Heart left ventricle (tissue), 16 donors: ENCODE data around the gene RGS14. TPM values are rescaled to one million over a fixed set of nuclear protein-coding genes. Genes with fewer than 3 reads are reported as not detected.
"Not testable (repeated sequence)": the region's sequence is repeated elsewhere in the genome, so short reads cannot be mapped to it uniquely, and the experiment has no call there.

ENCODE experiments used
- ATAC-seq, 4 donors: fragments of 200-7000 bp; cut with Tn5 transposase; one replicate each; pipeline ENCODE4 v1.9.1; 2020 to 2022; ENCODE audit warnings: moderate library complexity in 4 of 4, mild to moderate bottlenecking in 3 of 4, moderate number of reproducible peaks in 1 of 4
- DNase-seq, 5 donors: peaks; one replicate each; pipeline ENCODE4 v3.0.0-alpha.2; 2020
- H3K27ac ChIP-seq, 12 donors: fragments of 200-600 bp; sonication (generic) in 4 of 12; one replicate each; pipeline versions ENCODE4 v1.5.0 to v1.8.0; 2016 to 2022; ENCODE audit warnings: mild to moderate bottlenecking in 2 of 12
- H3K27me3 ChIP-seq, 9 donors: fragments of 200-600 bp; sonication (generic) in 2 of 9; one replicate each; pipeline versions ENCODE4 v1.5.1 to v1.8.0; 2016 to 2022; ENCODE audit warnings: mild to moderate bottlenecking in 3 of 9
- H3K36me3 ChIP-seq, 9 donors: fragments of 200-600 bp; sonication (generic) in 2 of 9; one replicate each; pipeline versions ENCODE4 v1.5.0 to v1.8.0; 2018 to 2022; ENCODE audit warnings: mild to moderate bottlenecking in 2 of 9
- H3K4me1 ChIP-seq, 12 donors: fragments of 200-600 bp; sonication (generic) in 4 of 12; one replicate each; pipeline versions ENCODE4 v1.5.0 to v1.8.0; 2016 to 2022; ENCODE audit warnings: mild to moderate bottlenecking in 3 of 12
- H3K4me3 ChIP-seq, 12 donors: fragments of 200-600 bp; sonication (generic) in 4 of 12; one replicate each; pipeline versions ENCODE4 v1.5.0 to v1.8.0; 2017 to 2022; ENCODE audit warnings: mild to moderate bottlenecking in 9 of 12, moderate library complexity in 4 of 12
- H3K9me3 ChIP-seq, 12 donors: fragments of 200-600 bp; sonication (generic) in 4 of 12; one replicate each; pipeline versions ENCODE4 v1.5.0 to v1.8.0; 2016 to 2022; ENCODE audit warnings: mild to moderate bottlenecking in 1 of 12
- POLR2A ChIP-seq, 2 donors: fragments of 450-650 bp; IDR thresholded peaks; one replicate each; pipeline ENCODE4 v1.6.1; 2017; ENCODE audit warnings: antibody characterized with exemption in 2 of 2, mild to moderate bottlenecking in 2 of 2, moderate library complexity in 2 of 2
- WGBS, 4 donors: extraction: QIAGEN DNeasy Blood & Tissue Kit in 2 of 4; methylation state at CpG; one replicate each; pipeline versions ENCODE4 v1.1.5 to v1.1.7; 2013 to 2018; 5-methylcytosine and 5-hydroxymethylcytosine counted together
- intact Hi-C, 10 donors: fragments of 100-400 bp; cut with DNase I; formaldehyde crosslinking; loops; one replicate each; pipeline versions ENCODE4 v1.11.1 to v1.14.2; 2022
- polyA plus RNA-seq, 2 donors: library from polyadenylated mRNA; stranded (reverse); fragments of 200-250 nt; gene quantifications; one replicate each; pipeline ENCODE4 v1.2.3, GENCODE V29; 2013
- total RNA-seq, 9 donors: library from RNA; depleted of rRNA in 2 of 9; stranded (reverse); fragments of >200 nt in 2 of 9; fragmentation: NEBNext Ultra II Directional in 3 of 9; extraction: Animal tissue kit (Norgen Biotek cat#: 25700) in 3 of 9; gene quantifications; one replicate each; pipeline versions ENCODE4 v1.1.0 to v1.2.4, GENCODE V29; 2016 to 2023
- TF ChIP-seq, protein P1 (sequence below), 12 donors: fragments of 200-600 bp; sonication (generic) in 4 of 12; IDR thresholded peaks; one replicate each; pipeline versions ENCODE4 v1.5.0 to v1.8.0; 2018 to 2022; ENCODE audit warnings: antibody characterized with exemption in 12 of 12, mild to moderate bottlenecking in 5 of 12
- donor health status: ischemic (EF 13 %, LVEDD 7.1; RV severe dilation, severe dysfunction).
- donor health status: healthy with polysubstance abuse.
- donor health status: DM: no; HTN: yes; CAD: no.
- donor health status: DM: no; HTN: no; CAD: no.
- donor health status: ischemic (EF 25% LVEDD 6.9; RV normal size, moderate dysfunction).
- donor health status: ischemic (EF 25% LVEDD 5.7; RV mildly dilated, moderate dysfunction).
- donor health status: healthy.
- donor health status: DM: yes; HTN: yes; CAD: no.
- donor health status: ischemic (EF 35%, LVEDD 5.7; RV mildly dilated, moderate dysfunction).
- donor health status: nonischemic (EF 11% LVEDD 7.7; RV severe dilation, severe dysfunction).
- donor health status: DM: yes; HTN: yes; CAD: no.
- donor health status: PGD.
- donor health status: ischemic (EF 29% LVEDD 5.4; RV normal size, mild dysfunction).
- donor health status: nonischemic (EF 23%, LVEDD 6.1; RV moderate dilation, normal function).

RGS14 gene
- total and polyA plus RNA-seq, 11 donors, result 1.3 to 10.7 (median 3.7) TPM

DNA sequence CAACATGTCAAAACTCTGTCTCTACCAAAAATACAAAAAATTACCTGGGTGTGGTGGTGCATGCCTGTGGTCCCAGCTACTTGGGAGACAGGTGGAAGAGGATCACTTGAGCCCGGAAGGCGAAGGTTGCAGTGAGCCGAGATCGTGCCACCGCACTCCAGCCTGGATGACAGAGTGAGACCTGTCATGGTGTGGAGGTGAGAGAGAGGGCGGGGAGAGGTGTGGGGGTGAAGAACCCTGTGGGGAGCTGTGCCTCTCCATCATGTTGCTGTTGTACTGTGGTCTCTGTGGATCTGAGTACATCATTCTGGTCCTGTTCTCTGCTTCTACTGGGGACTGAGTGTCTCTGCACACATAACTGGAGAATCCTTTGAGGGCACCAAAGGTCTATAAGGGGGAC lies 15.2 kb downstream of the RGS14 start:
- Histone ChIP-seq H3K4me3 (no peak overlapping the region), H3K27ac (no peak overlapping the region), H3K9me3 (no peaks in the 10 kb centered on the region), H3K36me3 (peaks cover 0 to 4% (median 0%) of the 10 kb centered on the region in 9 donors), H3K4me1 (peaks cover 0 to 40% (median 5%) of the 10 kb centered on the region in 12 donors), H3K27me3 (no peaks in the 10 kb centered on the region)
- DNase-seq (no peak), ATAC-seq (no peak)
- intact Hi-C loops, result no loop called here
- TF ChIP-seq POLR2A (IDR thresholded peaks at IDR 0.05), result no peak
- TF ChIP-seq, protein P1, sequence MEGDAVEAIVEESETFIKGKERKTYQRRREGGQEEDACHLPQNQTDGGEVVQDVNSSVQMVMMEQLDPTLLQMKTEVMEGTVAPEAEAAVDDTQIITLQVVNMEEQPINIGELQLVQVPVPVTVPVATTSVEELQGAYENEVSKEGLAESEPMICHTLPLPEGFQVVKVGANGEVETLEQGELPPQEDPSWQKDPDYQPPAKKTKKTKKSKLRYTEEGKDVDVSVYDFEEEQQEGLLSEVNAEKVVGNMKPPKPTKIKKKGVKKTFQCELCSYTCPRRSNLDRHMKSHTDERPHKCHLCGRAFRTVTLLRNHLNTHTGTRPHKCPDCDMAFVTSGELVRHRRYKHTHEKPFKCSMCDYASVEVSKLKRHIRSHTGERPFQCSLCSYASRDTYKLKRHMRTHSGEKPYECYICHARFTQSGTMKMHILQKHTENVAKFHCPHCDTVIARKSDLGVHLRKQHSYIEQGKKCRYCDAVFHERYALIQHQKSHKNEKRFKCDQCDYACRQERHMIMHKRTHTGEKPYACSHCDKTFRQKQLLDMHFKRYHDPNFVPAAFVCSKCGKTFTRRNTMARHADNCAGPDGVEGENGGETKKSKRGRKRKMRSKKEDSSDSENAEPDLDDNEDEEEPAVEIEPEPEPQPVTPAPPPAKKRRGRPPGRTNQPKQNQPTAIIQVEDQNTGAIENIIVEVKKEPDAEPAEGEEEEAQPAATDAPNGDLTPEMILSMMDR (IDR thresholded peaks at IDR 0.05), result no peak
- 88 to 97% (median 92%) methylated on average over 6 of the region's 6 CpGs for WGBS, 4 donors

DNA sequence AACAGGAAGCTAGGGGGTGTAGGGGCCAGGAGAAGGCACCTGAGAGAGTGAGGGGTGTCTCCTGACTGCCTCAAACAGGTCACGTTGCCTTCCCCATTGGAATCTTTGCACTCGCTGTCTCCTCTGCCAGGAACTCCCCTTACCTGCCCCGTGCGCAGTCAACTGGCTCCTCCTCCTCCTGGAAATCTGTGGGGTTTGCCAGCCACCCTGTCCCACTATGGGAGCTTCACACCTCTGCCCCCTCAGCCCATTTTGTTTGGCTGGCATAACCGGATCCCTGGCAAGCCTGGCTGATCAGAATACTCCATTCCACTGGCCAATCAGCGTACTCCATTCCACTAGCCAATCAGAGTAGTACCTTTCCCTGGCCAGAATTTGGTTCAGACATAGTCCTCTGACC lies 16.1 kb downstream of the RGS14 start:
- intact Hi-C loops, result no loop called here
- no peaks in the 10 kb centered on the region for H3K9me3 ChIP-seq
- H3K27ac ChIP-seq, result no peak overlapping the region
- no peak for TF ChIP-seq POLR2A (IDR thresholded peaks at IDR 0.05)
- TF ChIP-seq, protein P1 (IDR thresholded peaks at IDR 0.05), result no peak
- no peaks in the 10 kb centered on the region for H3K36me3 ChIP-seq
- peaks cover 0 to 36% (median 3%) of the 10 kb centered on the region in 12 donors for H3K4me1 ChIP-seq
- no peaks in the 10 kb centered on the region for H3K27me3 ChIP-seq
- ATAC-seq (no peak), DNase-seq (no peak)
- H3K4me3 ChIP-seq, result no peak overlapping the region
- WGBS, 4 donors, result 60 to 71% (median 61%) methylated on average over 6 of the region's 6 CpGs

DNA sequence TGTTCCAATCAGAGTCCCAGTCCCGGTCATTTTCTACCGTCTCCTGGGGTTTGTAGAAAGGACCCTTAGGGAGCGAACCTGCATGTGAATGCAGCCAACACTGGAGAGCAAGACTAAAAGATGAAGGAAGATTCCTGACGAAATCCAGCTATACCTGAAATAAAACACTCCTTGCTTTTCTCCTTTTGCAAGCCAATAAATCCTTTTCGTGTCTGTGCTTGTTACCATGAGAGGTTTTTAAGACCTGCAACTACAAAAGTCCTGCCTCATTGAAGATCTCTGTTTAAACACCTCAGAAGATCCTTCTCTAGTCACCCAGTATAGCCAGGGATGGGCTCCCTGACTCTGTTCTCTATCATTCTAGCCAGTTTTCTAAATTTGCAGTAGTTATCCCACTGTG lies 16.5 kb downstream of the RGS14 start:
- TF ChIP-seq, protein P1 (IDR thresholded peaks at IDR 0.05), result no peak
- no peak for TF ChIP-seq POLR2A (IDR thresholded peaks at IDR 0.05)
- no peak overlapping the region for H3K27ac ChIP-seq
- ATAC-seq (no peak), DNase-seq (no peak)
- H3K27me3 ChIP-seq, result no peaks in the 10 kb centered on the region
- no peaks in the 10 kb centered on the region for H3K36me3 ChIP-seq
- intact Hi-C loops, result no loop called here
- 67 to 74% (median 71%) methylated on average over 5 of the region's 5 CpGs for WGBS, 4 donors
- no peak overlapping the region for H3K4me3 ChIP-seq
- H3K9me3 ChIP-seq, result no peaks in the 10 kb centered on the region
- peaks cover 0 to 32% (median 3%) of the 10 kb centered on the region in 12 donors for H3K4me1 ChIP-seq

DNA sequence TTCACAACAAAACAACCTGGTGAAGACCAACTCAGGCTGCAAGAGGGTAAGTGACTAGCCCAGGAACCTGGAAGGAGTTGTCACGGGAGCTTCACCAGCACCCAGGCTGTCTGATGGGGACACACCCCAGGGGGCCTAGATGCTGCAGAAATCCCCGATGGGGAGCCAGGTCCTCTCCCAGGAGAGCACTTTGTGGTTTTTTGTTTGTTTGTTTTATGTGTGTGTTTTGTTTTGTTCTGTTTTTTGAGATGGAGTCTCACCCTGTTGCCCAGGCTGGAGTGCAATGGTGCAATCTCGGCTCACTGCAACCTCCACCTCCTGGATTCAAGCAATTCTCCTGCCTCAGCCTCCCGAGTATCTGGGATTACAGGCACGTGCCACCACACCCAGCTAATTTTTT lies 17.8 kb downstream of the RGS14 start:
- intact Hi-C loops, H3K36me3 ChIP-seq, DNase-seq, H3K4me3 ChIP-seq, H3K27ac ChIP-seq, ATAC-seq, H3K27me3 ChIP-seq, H3K9me3 ChIP-seq: not testable (repeated sequence)
- 79 to 87% (median 82%) methylated on average over 5 of the region's 5 CpGs for WGBS, 4 donors
- H3K4me1 ChIP-seq, result peaks cover 0 to 19% (median 0%) of the 10 kb centered on the region in 12 donors

DNA sequence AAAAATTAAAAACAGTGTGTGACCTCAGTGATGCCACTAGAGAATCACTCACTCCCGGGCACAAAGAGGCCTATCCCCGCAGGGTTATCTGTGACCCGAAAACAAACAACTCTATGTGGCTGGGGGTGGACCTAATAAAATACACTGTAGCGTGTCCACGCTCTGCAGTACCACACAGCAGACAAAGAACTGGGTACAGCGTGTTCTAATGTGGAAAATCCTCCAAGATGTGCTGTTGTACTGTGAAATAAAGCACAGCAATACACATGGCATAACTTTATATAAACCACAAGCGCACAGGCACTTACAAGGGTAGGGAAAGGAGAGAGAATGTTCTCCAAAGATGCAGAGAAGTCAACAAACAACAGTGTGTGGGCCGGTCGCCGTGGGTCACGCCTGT lies 18.4 kb downstream of the RGS14 start:
- no peak for TF ChIP-seq POLR2A (IDR thresholded peaks at IDR 0.05)
- H3K27me3 ChIP-seq, result peaks cover 0 to 6% (median 0%) of the 10 kb centered on the region in 9 donors
- H3K36me3 ChIP-seq, result no peaks in the 10 kb centered on the region
- no peaks in the 10 kb centered on the region for H3K9me3 ChIP-seq
- H3K27ac ChIP-seq, result no peak overlapping the region
- no peak overlapping the region for H3K4me3 ChIP-seq
- peaks cover 0 to 15% (median 0%) of the 10 kb centered on the region in 12 donors for H3K4me1 ChIP-seq
- WGBS, 4 donors, result 85 to 88% (median 85%) methylated on average over 11 of the region's 11 CpGs
- DNase-seq (no peak), ATAC-seq (no peak)
- intact Hi-C loops, result no loop called here
